H1 (cell line): ENCODE results near the gene MMP25. TPM values are rescaled to one million over a fixed set of nuclear protein-coding genes. Genes with fewer than 3 reads are reported as not detected.

ENCODE experiments used
- BCL11A ChIP-seq, 2 experiments: IDR thresholded peaks; one replicate each; pipeline ENCODE4 v1.6.1; 2011; ENCODE audit warnings: low read depth in 2 of 2, low read length in 2 of 2, mild to moderate bottlenecking in 2 of 2
- CEBPB ChIP-seq: IDR thresholded peaks from 2 replicates; pipeline ENCODE4 v1.6.1; 2012; ENCODE audit warnings: low read depth, low read length
- CREB1 ChIP-seq: IDR thresholded peaks from 2 replicates; pipeline ENCODE4 v1.6.1; 2012; ENCODE audit warnings: inconsistent platforms
- CTBP2 ChIP-seq: IDR thresholded peaks from 2 replicates; pipeline ENCODE4 v1.7.0; 2011; ENCODE audit warnings: borderline replicate concordance, mild to moderate bottlenecking, moderate library complexity, mixed read lengths, low read length; ENCODE audit not compliant: insufficient read depth, insufficient read length
- EGR1 ChIP-seq: IDR thresholded peaks from 2 replicates; pipeline ENCODE4 v1.6.1; 2011; ENCODE audit warnings: low read depth, low read length, borderline replicate concordance
- GABPA ChIP-seq: IDR thresholded peaks from 2 replicates; pipeline ENCODE4 v1.6.1; 2011; ENCODE audit warnings: mild to moderate bottlenecking, low read length, moderate library complexity, borderline replicate concordance; ENCODE audit not compliant: insufficient read depth
- GTF2F1 ChIP-seq: IDR thresholded peaks from 2 replicates; pipeline ENCODE4 v1.6.1; 2012; ENCODE audit warnings: low read depth, low read length, improper control_type of control experiment, borderline replicate concordance
- HDAC6 ChIP-seq: IDR thresholded peaks from one replicate; pipeline ENCODE4 v1.7.1; 2012; ENCODE audit warnings: low read depth, mild to moderate bottlenecking, inconsistent platforms, low read length, moderate library complexity
- JUN ChIP-seq: IDR thresholded peaks from 2 replicates; pipeline ENCODE4 v1.6.1; 2011; ENCODE audit warnings: low read depth, mild to moderate bottlenecking, improper control_type of control experiment, low read length
- JUND ChIP-seq: IDR thresholded peaks from 2 replicates; pipeline ENCODE4 v1.6.1; 2011; ENCODE audit warnings: mild to moderate bottlenecking, improper control_type of control experiment, low read length
- KDM4A ChIP-seq: IDR thresholded peaks from one replicate; pipeline ENCODE4 v1.7.1; 2012; ENCODE audit warnings: low read depth, mild to moderate bottlenecking, moderate library complexity, low read length, inconsistent platforms; ENCODE audit not compliant: severe bottlenecking
- KDM5A ChIP-seq: fragments of 200-600 bp; IDR thresholded peaks from 2 replicates; pipeline ENCODE4 v1.7.1; 2012; ENCODE audit warnings: mild to moderate bottlenecking, low read length, inconsistent platforms, mixed read lengths
- NANOG ChIP-seq: IDR thresholded peaks from 2 replicates; pipeline ENCODE4 v1.6.1; 2011; ENCODE audit warnings: low read length, low read depth, mild to moderate bottlenecking, inconsistent platforms; ENCODE audit not compliant: insufficient read depth, poor library complexity, severe bottlenecking
- POLR2A ChIP-seq, 2 experiments: IDR thresholded peaks; 1 replicate in 1 of 2; 2 replicates in 1 of 2; pipeline ENCODE4 v1.6.1; 2011; ENCODE audit warnings: low read depth in 2 of 2, low read length in 2 of 2, mild to moderate bottlenecking in 2 of 2; ENCODE audit errors: control extremely low read depth in 1 of 2
- RBBP5 ChIP-seq: IDR thresholded peaks from 2 replicates; pipeline ENCODE4 v1.7.1; 2012; ENCODE audit warnings: low read depth, mild to moderate bottlenecking, inconsistent platforms, low read length, moderate library complexity, borderline replicate concordance
- SIN3A ChIP-seq, 2 experiments: IDR thresholded peaks in 1 of 2; conservative IDR thresholded peaks in 1 of 2; 2 replicates each; pipeline ENCODE4 v1.6.1; 2011 to 2012; ENCODE audit warnings: low read length in 2 of 2, improper control_type of control experiment in 1 of 2, low read depth in 1 of 2, mild to moderate bottlenecking in 1 of 2
- SIRT6 ChIP-seq: IDR thresholded peaks from one replicate; pipeline ENCODE4 v1.7.1; 2012; ENCODE audit warnings: low read length, inconsistent platforms
- SIX5 ChIP-seq: IDR thresholded peaks from 2 replicates; pipeline ENCODE4 v1.6.1; 2011; ENCODE audit warnings: mild to moderate bottlenecking, low read depth, low read length
- SP1 ChIP-seq: IDR thresholded peaks from 2 replicates; pipeline ENCODE4 v1.6.1; 2011; ENCODE audit warnings: low read depth, low read length
- SP2 ChIP-seq: IDR thresholded peaks from 2 replicates; pipeline ENCODE4 v1.6.1; 2012; ENCODE audit warnings: mild to moderate bottlenecking, low read length, inconsistent platforms
- SP4 ChIP-seq: IDR thresholded peaks from 2 replicates; pipeline ENCODE4 v1.6.1; 2012; ENCODE audit warnings: low read length, inconsistent platforms
- SRF ChIP-seq: IDR thresholded peaks from 2 replicates; pipeline ENCODE4 v1.6.1; 2011; ENCODE audit warnings: mild to moderate bottlenecking, low read depth, low read length, moderate library complexity
- TEAD4 ChIP-seq: IDR thresholded peaks from 2 replicates; pipeline ENCODE4 v1.6.1; 2012; ENCODE audit warnings: low read depth, low read length, inconsistent platforms, mixed read lengths
- YY1 ChIP-seq: IDR thresholded peaks from 2 replicates; pipeline ENCODE4 v1.6.1; 2011; ENCODE audit warnings: low read depth, mild to moderate bottlenecking, low read length
- ZNF274 ChIP-seq: IDR thresholded peaks from 2 replicates; pipeline ENCODE4 v1.7.0; 2012; ENCODE audit warnings: low read length, borderline replicate concordance; ENCODE audit errors: extremely low read depth
- polyA plus RNA-seq, 7 experiments: library from polyadenylated mRNA; depleted of rRNA in 3 of 7; stranded (reverse) in 5 of 7; unstranded in 2 of 7; fragments of >200 nt in 5 of 7; fragments of 200-250 nt in 2 of 7; gene quantifications; 1 replicate in 5 of 7; 2 replicates in 1 of 7; 4 replicates in 1 of 7; pipeline versions ENCODE4 v1.2.1 to v1.2.3, GENCODE V29; 2011 to 2013; ENCODE audit warnings: missing spikeins in 2 of 7, mixed read lengths in 2 of 7
- total RNA-seq: library from RNA; stranded (reverse); fragmentation: NEBNext Ultra II Directional; extraction: Animal tissue kit (Norgen Biotek cat#: 25700); gene quantifications from 2 replicates; pipeline ENCODE4 v1.2.1, GENCODE V29; 2021
- TF ChIP-seq, protein P1 (sequence below): IDR thresholded peaks from 2 replicates; pipeline ENCODE4 v1.6.1; 2011; ENCODE audit warnings: low read depth, mild to moderate bottlenecking, low read length; ENCODE audit not compliant: insufficient read depth
- TF ChIP-seq, protein P2 (sequence below): IDR thresholded peaks from 2 replicates; pipeline ENCODE4 v1.6.1; 2012; ENCODE audit warnings: inconsistent platforms

MMP25 gene
- total and polyA plus RNA-seq, 2 of the 8 experiments (the other 6 are each of a cell fraction or from before 2014, with no cell fraction given) = 7.7 to 26.7 TPM

DNA sequence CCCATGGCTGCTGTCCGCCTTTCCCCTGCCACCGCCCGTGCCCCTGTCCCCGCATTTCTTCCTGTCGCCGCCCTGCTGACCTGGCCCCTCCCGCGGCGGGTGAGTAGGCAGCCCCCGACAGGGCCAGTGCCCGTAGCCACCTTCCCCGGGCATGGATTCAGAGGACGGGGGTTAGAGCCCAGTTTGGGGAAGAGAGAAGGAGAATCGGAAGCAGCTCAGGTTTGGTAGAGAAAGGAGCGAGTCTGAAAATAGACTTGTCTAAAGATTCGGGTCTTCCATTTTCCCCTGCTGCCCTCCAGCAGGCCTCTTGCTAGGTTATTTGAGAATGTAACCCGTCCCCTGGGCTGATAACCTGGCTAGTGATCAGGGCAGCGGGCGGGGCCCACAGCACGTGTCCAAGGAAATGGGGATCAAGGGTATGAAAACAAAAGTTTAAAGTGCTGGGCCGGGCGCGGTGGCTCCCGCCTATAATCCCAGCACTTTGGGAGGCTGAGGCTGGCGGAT, 41.5 kb upstream of the MMP25 start (continued):
- 0 out of 4 replicates have a peak, but pooled peaks of 1 of the 2 experiments have one; percentile 49 for TF ChIP-seq SIN3A (conservative IDR thresholded peaks at IDR 0.05 in 1 of 2, IDR thresholded peaks at IDR 0.05 in 1 of 2; ENCODE audit: low read depth in 1 of 2, low read length in 2 of 2)
- no peak for TF ChIP-seq KDM5A
- no peak for TF ChIP-seq CREB1
- TF ChIP-seq ZNF274 = no peak
- TF ChIP-seq JUN = no peak
- no peak for TF ChIP-seq HDAC6
- no peak for TF ChIP-seq EGR1
- peak; percentile 44; the same call in 1 of the 2 replicates for TF ChIP-seq YY1
- 0 out of 3 replicates have a peak, but pooled peaks of 1 of the 2 experiments have one; percentile 32 for TF ChIP-seq POLR2A (IDR thresholded peaks at IDR 0.05; ENCODE audit: control extremely low read depth in 1 of 2, low read depth in 2 of 2, low read length in 2 of 2)
- TF ChIP-seq NANOG = no peak
- TF ChIP-seq, protein P1, sequence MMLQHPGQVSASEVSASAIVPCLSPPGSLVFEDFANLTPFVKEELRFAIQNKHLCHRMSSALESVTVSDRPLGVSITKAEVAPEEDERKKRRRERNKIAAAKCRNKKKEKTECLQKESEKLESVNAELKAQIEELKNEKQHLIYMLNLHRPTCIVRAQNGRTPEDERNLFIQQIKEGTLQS = no peak
- TF ChIP-seq CEBPB = no peak
- TF ChIP-seq TEAD4 = no peak
- no peak for TF ChIP-seq SP1
- TF ChIP-seq SP2 = no peak
- TF ChIP-seq JUND = no peak
- TF ChIP-seq BCL11A (IDR thresholded peaks at IDR 0.05; ENCODE audit: low read depth in 2 of 2, low read length in 2 of 2) = no peak
- TF ChIP-seq KDM4A = no peak
- TF ChIP-seq, protein P2, sequence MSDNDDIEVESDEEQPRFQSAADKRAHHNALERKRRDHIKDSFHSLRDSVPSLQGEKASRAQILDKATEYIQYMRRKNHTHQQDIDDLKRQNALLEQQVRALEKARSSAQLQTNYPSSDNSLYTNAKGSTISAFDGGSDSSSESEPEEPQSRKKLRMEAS = peak; percentile 79
- TF ChIP-seq GABPA = no peak
- no peak for TF ChIP-seq SP4
- no peak for TF ChIP-seq RBBP5
- TF ChIP-seq SRF = no peak
- no peak for TF ChIP-seq GTF2F1
- no peak for TF ChIP-seq SIX5
- TF ChIP-seq CTBP2 = no peak
- TF ChIP-seq SIRT6 = no peak
